B cell (primary cell): ENCODE results near the gene TCF7L2. TPM values are rescaled to one million over a fixed set of nuclear protein-coding genes. Genes with fewer than 3 reads are reported as not detected.
A peak's percentile ranks its signal among the peaks of the same experiment; 100 is the strongest.

Source experiments
- ATAC-seq: fragments of 200-7000 bp; cut with Tn5 transposase; one replicate; pipeline ENCODE4 v1.10.0; 2021; ENCODE audit warnings: low read depth, mild to moderate bottlenecking, moderate number of reproducible peaks, moderate library complexity
- CTCF ChIA-PET: fragments of 350-600 bp; sonication (Branson Sonifier 250); formaldehyde crosslinking; loops from one replicate; lab custom pipeline; 2021; ENCODE audit warnings: antibody characterized with exemption, inconsistent platforms; lab: Charles Lee
- POLR2A ChIA-PET: fragments of 350-600 bp; sonication (Branson Sonifier 250); formaldehyde crosslinking; loops from one replicate; lab custom pipeline; 2021; ENCODE audit warnings: antibody characterized with exemption; lab: Charles Lee
- DNase-seq: peaks from one replicate; pipeline ENCODE4 v3.0.0; 2013
- H2AFZ ChIP-seq: 2 replicates; pipeline ENCODE4 v1.6.1; 2012; ENCODE audit warnings: mild to moderate bottlenecking, low read depth, low read length; ENCODE audit not compliant: insufficient read depth, poor library complexity, severe bottlenecking
- H3K27ac ChIP-seq, 2 donors: 1 replicate in 1 of 2; 2 replicates in 1 of 2; pipeline ENCODE4 v1.5.1; 2012 to 2013; ENCODE audit warnings: low read length in 2 of 2, mild to moderate bottlenecking in 2 of 2, moderate library complexity in 1 of 2
- H3K27me3 ChIP-seq, 4 experiments: fragments of 200-600 bp in 1 of 4; sonication (generic) in 1 of 4; replicated peaks in 1 of 4; 1 replicate in 2 of 4; 2 replicates in 2 of 4; pipeline versions ENCODE4 v1.6.1 to v1.7.0; 2013 to 2016; ENCODE audit warnings: low read length in 3 of 4, mild to moderate bottlenecking in 2 of 4, mixed read lengths in 1 of 4, moderate library complexity in 1 of 4; ENCODE audit not compliant: insufficient read depth in 4 of 4, control insufficient read depth in 3 of 4; ENCODE audit errors: control extremely low read depth in 1 of 4
- H3K36me3 ChIP-seq, 2 experiments: replicated peaks in 1 of 2; 1 replicate in 1 of 2; 2 replicates in 1 of 2; pipeline versions ENCODE4 v1.6.1 to v1.7.1; 2013; ENCODE audit warnings: low read length in 1 of 2; ENCODE audit not compliant: insufficient read depth in 2 of 2, control insufficient read depth in 1 of 2; ENCODE audit errors: control extremely low read depth in 1 of 2, extremely low read depth in 1 of 2
- H3K4me1 ChIP-seq, 2 donors: fragments of 200-600 bp in 1 of 2; sonication (generic) in 1 of 2; 1 replicate in 1 of 2; 2 replicates in 1 of 2; pipeline versions ENCODE4 v1.5.1 to v1.6.1; 2013 to 2017; ENCODE audit warnings: low read length in 2 of 2; ENCODE audit not compliant: control insufficient read depth in 2 of 2, insufficient read depth in 2 of 2
- H3K4me2 ChIP-seq: replicated peaks from 2 replicates; pipeline ENCODE3; 2012; ENCODE audit warnings: mild to moderate bottlenecking, low read depth, low read length; ENCODE audit not compliant: poor library complexity, severe bottlenecking
- H3K4me3 ChIP-seq, 5 experiments: fragments of 200-600 bp in 1 of 5; sonication (generic) in 1 of 5; 1 replicate in 3 of 5; 2 replicates in 2 of 5; pipeline versions ENCODE4 v1.5.1 to v1.7.0; 2011 to 2016; ENCODE audit warnings: low read length in 4 of 5, mild to moderate bottlenecking in 4 of 5, low read depth in 2 of 5, control low read depth in 1 of 5, moderate library complexity in 1 of 5; ENCODE audit not compliant: insufficient read depth in 1 of 5; ENCODE audit errors: control extremely low read depth in 1 of 5, extremely low read depth in 1 of 5
- H3K79me2 ChIP-seq: fragments of 200-600 bp; sonication (generic); one replicate; pipeline ENCODE4 v1.6.0; 2016; ENCODE audit warnings: low read length; ENCODE audit not compliant: control insufficient read depth, insufficient read depth
- H3K9ac ChIP-seq: fragments of 200-600 bp; sonication (generic); 2 replicates; pipeline ENCODE4 v1.6.1; 2017; ENCODE audit warnings: mild to moderate bottlenecking, low read length, moderate library complexity
- H3K9me3 ChIP-seq, 3 donors: one replicate each; pipeline versions ENCODE4 v1.6.1 to v1.7.1; 2013; ENCODE audit warnings: low read length in 2 of 3; ENCODE audit not compliant: control insufficient read depth in 2 of 3, insufficient read depth in 1 of 3; ENCODE audit errors: control extremely low read depth in 1 of 3
- H4K20me1 ChIP-seq: 2 replicates; pipeline ENCODE4 v1.6.0; 2012; ENCODE audit warnings: mild to moderate bottlenecking, low read length; ENCODE audit not compliant: insufficient read depth, control insufficient read depth, poor library complexity, severe bottlenecking
- H3K27ac Mint-ChIP-seq: one replicate; pipeline ENCODE4 v1.8.0; 2021; ENCODE audit warnings: mixed read lengths
- H3K27me3 Mint-ChIP-seq: one replicate; pipeline ENCODE4 v1.8.0; 2021; ENCODE audit warnings: mixed read lengths
- H3K4me1 Mint-ChIP-seq: one replicate; pipeline ENCODE4 v1.8.0; 2021; ENCODE audit warnings: mixed read lengths
- H3K4me3 Mint-ChIP-seq: one replicate; pipeline ENCODE4 v1.8.0; 2021; ENCODE audit warnings: mixed read lengths
- H3K9me3 Mint-ChIP-seq: one replicate; pipeline ENCODE4 v1.8.0; 2022; ENCODE audit warnings: mixed read lengths; ENCODE audit not compliant: insufficient read depth
- CTCF ChIP-seq: fragments of 200-600 bp; IDR thresholded peaks from one replicate; pipeline ENCODE4 v1.8.0; 2022; ENCODE audit warnings: antibody characterized with exemption, mild to moderate bottlenecking
- EZH2 ChIP-seq: IDR thresholded peaks from 2 replicates; pipeline ENCODE4 v1.6.1; 2012; ENCODE audit warnings: borderline replicate concordance, low read depth, mild to moderate bottlenecking, moderate library complexity, low read length; ENCODE audit not compliant: insufficient read depth, poor library complexity, severe bottlenecking
- WGBS: methylation state at CpG from one replicate; pipeline ENCODE4 v1.1.5; 2013; ENCODE audit warnings: missing lambda C conversion rate; ENCODE audit not compliant: insufficient coverage; 5-methylcytosine and 5-hydroxymethylcytosine counted together
- intact Hi-C: fragments of 100-400 bp; cut with micrococcal nuclease; formaldehyde crosslinking; loops from one replicate; pipeline ENCODE4 v1.10.0; 2022
- polyA plus RNA-seq: library from polyadenylated mRNA; depleted of rRNA; stranded (reverse); fragments of >200 nt; gene quantifications from 2 replicates; pipeline ENCODE4 v1.2.3, GENCODE V29; 2012
- total RNA-seq, 2 donors: library from RNA; stranded (reverse); fragments of 120-200 nt in 1 of 2; gene quantifications; 1 replicate in 1 of 2; 2 replicates in 1 of 2; pipeline versions ENCODE4 v1.2.3 to v1.2.4, GENCODE V29; 2013 to 2022

Gene TCF7L2
- total and polyA plus RNA-seq, 2 donors (not counting 1 experiment from before 2014, with no cell fraction given), result 0.48 to 1.1 TPM

- no peak overlapping the region for H3K4me3 ChIP-seq
- H3K4me1 ChIP-seq, result peaks cover 36 to 39% of the 10 kb centered on the region in 2 donors
- H3K79me2 ChIP-seq, result no peaks in the 10 kb centered on the region
- H3K27me3 ChIP-seq, result peaks cover 0 to 56% (median 40%) of the 10 kb centered on the region in 4 experiments
- peaks cover 0 to 9% (median 0%) of the 10 kb centered on the region in 3 donors for H3K9me3 ChIP-seq
- H3K36me3 ChIP-seq, result no peaks in the 10 kb centered on the region
- no peak overlapping the region for H3K27ac ChIP-seq
- TF ChIP-seq EZH2 (no peak), CTCF (no peak)
- peak overlapping the region; percentile 95 for H3K4me2 ChIP-seq
- Mint-ChIP-seq H3K4me3 (peak overlapping the region; percentile 82), H3K9me3 (no peaks in the 10 kb centered on the region), H3K27me3 (peaks cover 76% of the 10 kb centered on the region), H3K27ac (no peak overlapping the region), H3K4me1 (peaks cover 25% of the 10 kb centered on the region)
- no peaks in the 10 kb centered on the region for H4K20me1 ChIP-seq
- POLR2A ChIA-PET, result no interaction called here
- H3K9ac ChIP-seq, result no peak overlapping the region
- no peak overlapping the region for H2AFZ ChIP-seq
- DNase-seq (no peak), ATAC-seq (no peak)
- CTCF ChIA-PET, result no interaction called here
- intact Hi-C loops, result no loop called here
- WGBS, result 63% methylated on average over 17 of the region's 26 CpGs
These were observed 3.4 kb downstream of the TCF7L2 start for GRCh38 chr10:112953174-112954159.
